Measurements from ENCODE around the gene YARS1. TPM values are rescaled to one million over a fixed set of nuclear protein-coding genes. Genes with fewer than 3 reads are reported as not detected.

The YARS1 gene
- total and polyA plus RNA-seq, 2 of the 4 experiments (the other 2 are of a cell fraction) = 100 to 166 TPM

DNA sequence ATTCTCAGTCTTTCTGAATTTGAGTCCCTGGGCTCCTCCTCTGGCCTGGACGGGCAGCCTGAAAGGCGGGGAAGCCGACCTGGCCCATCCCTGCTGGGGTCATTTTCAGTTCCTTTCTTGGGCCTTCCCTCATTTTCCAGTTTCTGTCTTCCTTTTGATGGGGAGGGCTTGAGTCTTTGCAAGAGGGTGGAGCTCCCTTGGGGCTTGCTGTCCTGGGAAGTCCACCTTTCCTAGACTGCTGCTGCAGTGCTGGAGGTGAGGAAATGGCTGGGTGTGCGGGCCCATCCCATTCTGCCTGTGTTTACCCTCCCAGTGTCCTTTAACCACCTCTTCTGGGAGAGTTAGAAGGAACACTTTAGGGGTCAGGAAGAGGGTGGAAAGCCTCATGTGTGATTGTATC lies 74.2 kb downstream of the YARS1 start:
- no CpG with 5 or more reads among the region's 4 CpGs for WGBS, 2 experiments (ENCODE audit: extremely low coverage in 2 of 2, insufficient read length in 1 of 2)
- peaks cover 15% of the 10 kb centered on the region; the same call in 1 of the 2 replicates for H4K20me1 ChIP-seq (ENCODE audit: insufficient read depth, low read length)
- in situ Hi-C loops (cut with MboI; ENCODE audit: low sequenced_read_pairs) (no loop called here), intact Hi-C loops (cut with micrococcal nuclease) (no loop called here), dilution Hi-C loops (cut with HindIII; ENCODE audit: low sequenced_read_pairs, unreplicated experiment) (no loop called here)
- H4K8ac ChIP-seq (ENCODE audit: low read depth in 2 of 2, low read length in 2 of 2) = no peak overlapping the region
- BruUV-seq (replicated peaks) = no TSS peak
- 0 out of 2 replicates have a peak overlapping the region, but pooled peaks have one; percentile 11 for H3K23ac ChIP-seq (ENCODE audit: low read depth, low read length)
- peaks cover 8% of the 10 kb centered on the region; the same call in 1 of the 2 replicates for H3K9me1 ChIP-seq (ENCODE audit: insufficient read depth, low read length)
- H3K14ac ChIP-seq (replicated peaks; ENCODE audit: low read depth, low read length) = no peak overlapping the region
- no peak overlapping the region for H3K4me3 ChIP-seq (ENCODE audit: insufficient read depth, low read depth, low read length)
- peak overlapping the region; percentile 73 for H3K4me2 ChIP-seq (ENCODE audit: low read depth, low read length)
- DNase-seq (no peak), ATAC-seq (ENCODE audit: low read depth) (no peak)
- no peaks in the 10 kb centered on the region for H3K9me3 ChIP-seq (ENCODE audit: control insufficient read depth, insufficient read depth, low read length)
- H3K9ac ChIP-seq (ENCODE audit: low read depth, low read length) = no peak overlapping the region
- ChIA-PET POLR2A (ENCODE audit: unreplicated experiment) (no interaction called here), CTCF (no interaction called here)
- no peak overlapping the region for H3K18ac ChIP-seq (ENCODE audit: low read depth, low read length)
- peak overlapping the region; percentile 83 for H2AFZ ChIP-seq (replicated peaks; ENCODE audit: low read length, poor library complexity)
- no peak overlapping the region for H3K27ac ChIP-seq (ENCODE audit: insufficient read depth, low read length)
- H2AK5ac ChIP-seq (ENCODE audit: low read depth, low read length) = peak overlapping the region; percentile 52; the same call in 1 of the 2 replicates
- H2BK20ac ChIP-seq (ENCODE audit: low read depth, low read length) = no peak overlapping the region
- H3K36me3 ChIP-seq (ENCODE audit: control insufficient read depth, insufficient read depth, low read length) = no peaks in the 10 kb centered on the region
- no peak overlapping the region for H4K5ac ChIP-seq (ENCODE audit: low read depth, low read length)
- no peak overlapping the region for H2BK5ac ChIP-seq (ENCODE audit: low read depth, low read length, poor library complexity, severe bottlenecking)
- H2BK120ac ChIP-seq (ENCODE audit: low read depth, low read length) = no peak overlapping the region
- no peak for TF ChIP-seq POLR2A (IDR thresholded peaks at IDR 0.05; ENCODE audit: low read depth, low read length)
- TF ChIP-seq BHLHE40 (IDR thresholded peaks at IDR 0.05; ENCODE audit: low read depth, low read length) = no peak
- TF ChIP-seq, protein P1, sequence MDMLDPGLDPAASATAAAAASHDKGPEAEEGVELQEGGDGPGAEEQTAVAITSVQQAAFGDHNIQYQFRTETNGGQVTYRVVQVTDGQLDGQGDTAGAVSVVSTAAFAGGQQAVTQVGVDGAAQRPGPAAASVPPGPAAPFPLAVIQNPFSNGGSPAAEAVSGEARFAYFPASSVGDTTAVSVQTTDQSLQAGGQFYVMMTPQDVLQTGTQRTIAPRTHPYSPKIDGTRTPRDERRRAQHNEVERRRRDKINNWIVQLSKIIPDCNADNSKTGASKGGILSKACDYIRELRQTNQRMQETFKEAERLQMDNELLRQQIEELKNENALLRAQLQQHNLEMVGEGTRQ (IDR thresholded peaks at IDR 0.05; ENCODE audit: low read depth, low read length) = no peak
- no peak for TF ChIP-seq CEBPB (IDR thresholded peaks at IDR 0.05; ENCODE audit: low read depth, low read length)
- TF ChIP-seq MAFK (IDR thresholded peaks at IDR 0.05; ENCODE audit: low read depth, low read length) = no peak
- TF ChIP-seq MAZ (IDR thresholded peaks at IDR 0.05; ENCODE audit: borderline replicate concordance, low read depth, low read length) = no peak
- no peak for TF ChIP-seq RAD21 (IDR thresholded peaks at IDR 0.05; ENCODE audit: low read length)
- TF ChIP-seq RFX5 (IDR thresholded peaks at IDR 0.05; ENCODE audit: low read depth, low read length) = no peak
- no peak overlapping the region for H4K91ac ChIP-seq (ENCODE audit: insufficient read depth, low read depth, low read length)
- peaks cover 0 to 16% of the 10 kb centered on the region in 2 experiments; a peak in 2 of 4 replicates for H3K79me1 ChIP-seq (ENCODE audit: low read depth in 1 of 2, low read length in 2 of 2)
- H3K56ac ChIP-seq (ENCODE audit: extremely low read depth, insufficient read depth, low read length) = no peak overlapping the region
- peaks cover 12% of the 10 kb centered on the region for H3K4me1 ChIP-seq (ENCODE audit: control insufficient read depth, insufficient read depth, low read length)
- no peak overlapping the region for H2BK15ac ChIP-seq (ENCODE audit: low read depth, low read length)
- no peak overlapping the region for H3K4ac ChIP-seq (ENCODE audit: low read depth, low read length)
- peak overlapping the region; percentile 97 for H2AK9ac ChIP-seq (replicated peaks; ENCODE audit: low read depth, low read length, poor library complexity)
- no peaks in the 10 kb centered on the region for H3K27me3 ChIP-seq (ENCODE audit: control insufficient read depth, insufficient read depth, low read length)
